ENCODE measurements around the gene ROR2.
"Not testable (repeated sequence)": the region's sequence is repeated elsewhere in the genome, so short reads cannot be mapped to it uniquely, and the experiment has no call there.

ROR2 gene

GRCh38 chr9:91796516-91796915, 153.5 kb downstream of the ROR2 start:
- DNase-seq (ENCODE audit: low read depth in 2 of 2) = peak in 1 of 2 donors; percentile 7

- DNase-seq (ENCODE audit: low read depth in 2 of 2) = no peak
These were observed 154.3 kb downstream of the ROR2 start for GRCh38 chr9:91795598-91796241.

GRCh38 chr9:91793371-91793770, 156.7 kb downstream of the ROR2 start:
- DNase-seq (ENCODE audit: low read depth in 2 of 2) = not testable (repeated sequence)

GRCh38 chr9:91790917-91791316, 159.1 kb downstream of the ROR2 start:
- DNase-seq (ENCODE audit: low read depth in 2 of 2) = no peak

- DNase-seq (ENCODE audit: low read depth in 2 of 2) = no peak
These were observed 160.1 kb downstream of the ROR2 start for GRCh38 chr9:91789941-91790340.

GRCh38 chr9:91787931-91788330, 162.1 kb downstream of the ROR2 start:
- DNase-seq (ENCODE audit: low read depth in 2 of 2) = no peak

- DNase-seq (ENCODE audit: low read depth in 2 of 2) = no peak
These were observed 163.7 kb downstream of the ROR2 start for GRCh38 chr9:91786132-91786896.

- no peak for DNase-seq (ENCODE audit: low read depth in 2 of 2)
These were observed 164.6 kb downstream of the ROR2 start for GRCh38 chr9:91785447-91785842.

GRCh38 chr9:91784673-91785446, 165.2 kb downstream of the ROR2 start:
- DNase-seq (ENCODE audit: low read depth in 2 of 2) = no peak

GRCh38 chr9:91783876-91784672, 166.0 kb downstream of the ROR2 start:
- DNase-seq (ENCODE audit: low read depth in 2 of 2) = no peak

GRCh38 chr9:91783411-91783810, 166.6 kb downstream of the ROR2 start:
- no peak for DNase-seq (ENCODE audit: low read depth in 2 of 2)

- DNase-seq (ENCODE audit: low read depth in 2 of 2) = no peak
These were observed 167.3 kb downstream of the ROR2 start for GRCh38 chr9:91782708-91783214.

GRCh38 chr9:91781906-91782305, 168.1 kb downstream of the ROR2 start:
- DNase-seq (ENCODE audit: low read depth in 2 of 2) = no peak

- DNase-seq (ENCODE audit: low read depth in 2 of 2) = no peak
These were observed 168.9 kb downstream of the ROR2 start for GRCh38 chr9:91781116-91781515.

GRCh38 chr9:91778031-91778430, 172.0 kb downstream of the ROR2 start:
- no peak for DNase-seq (ENCODE audit: low read depth in 2 of 2)

- no peak for DNase-seq (ENCODE audit: low read depth in 2 of 2)
These were observed 172.7 kb downstream of the ROR2 start for GRCh38 chr9:91777292-91777830.

GRCh38 chr9:91776409-91777291, 173.4 kb downstream of the ROR2 start:
- DNase-seq (ENCODE audit: low read depth in 2 of 2) = no peak

- no peak for DNase-seq (ENCODE audit: low read depth in 2 of 2)
These were observed 174.4 kb downstream of the ROR2 start for GRCh38 chr9:91775708-91776028.

- peak; percentile 51 to 59 for DNase-seq (ENCODE audit: low read depth in 2 of 2)
These were observed 174.9 kb downstream of the ROR2 start for GRCh38 chr9:91775011-91775707.

GRCh38 chr9:91773156-91773555, 176.9 kb downstream of the ROR2 start:
- DNase-seq (ENCODE audit: low read depth in 2 of 2) = no peak
